Amniotic stem cell (primary cell): ENCODE data around the gene RRP1.

Experiments used
- DNase-seq: peaks from one replicate; lab custom pipeline; 2025; lab: John Stamatoyannopoulos, UW

The RRP1 gene

GRCh38 chr21:43801006-43801783, 11.8 kb downstream of the RRP1 start:
- DNase-seq, result no peak

- DNase-seq, result no peak
These were observed 13.4 kb downstream of the RRP1 start for GRCh38 chr21:43802713-43803313.

- no peak for DNase-seq
These were observed 14.4 kb downstream of the RRP1 start for GRCh38 chr21:43803558-43804300.

- DNase-seq, result no peak
These were observed 16.0 kb downstream of the RRP1 start for GRCh38 chr21:43805275-43805800.

- DNase-seq, result no peak
These were observed 16.8 kb downstream of the RRP1 start for GRCh38 chr21:43806017-43806710.

GRCh38 chr21:43808367-43808766, 19.0 kb downstream of the RRP1 start:
- DNase-seq, result no peak

- no peak for DNase-seq
These were observed 19.5 kb downstream of the RRP1 start for GRCh38 chr21:43808832-43809251.

GRCh38 chr21:43809346-43809799, 20.0 kb downstream of the RRP1 start:
- DNase-seq, result no peak

GRCh38 chr21:43809853-43810504, 20.6 kb downstream of the RRP1 start:
- no peak for DNase-seq

- peak; percentile 25 for DNase-seq
These were observed 21.3 kb downstream of the RRP1 start for GRCh38 chr21:43810505-43811261.

- DNase-seq, result no peak
These were observed 22.1 kb downstream of the RRP1 start for GRCh38 chr21:43811262-43812105.

GRCh38 chr21:43812139-43812821, 22.9 kb downstream of the RRP1 start:
- no peak for DNase-seq

GRCh38 chr21:43812957-43813655, 23.7 kb downstream of the RRP1 start:
- DNase-seq, result no peak

GRCh38 chr21:43813656-43813980, 24.2 kb downstream of the RRP1 start:
- DNase-seq, result no peak

- DNase-seq, result no peak
These were observed 25.1 kb downstream of the RRP1 start for GRCh38 chr21:43814215-43815106.

- DNase-seq, result no peak
These were observed 25.8 kb downstream of the RRP1 start for GRCh38 chr21:43815107-43815613.

- no peak for DNase-seq
These were observed 26.6 kb downstream of the RRP1 start for GRCh38 chr21:43815991-43816390.
